KMS-11 (cell line): ENCODE data around the gene ELFN1.

Experiments used
- H2AFZ ChIP-seq: fragments of 200-600 bp; sonication (generic); 2 replicates; pipeline ENCODE4 v1.6.1; 2016; ENCODE audit warnings: antibody characterized with exemption, mixed run types, low read depth
- H3K27ac ChIP-seq: fragments of 200-600 bp; sonication (generic); 2 replicates; pipeline ENCODE4 v1.6.1; 2016; ENCODE audit warnings: mild to moderate bottlenecking, mixed run types
- H3K27me3 ChIP-seq: fragments of 200-600 bp; sonication (generic); 2 replicates; pipeline ENCODE4 v1.6.1; 2017; ENCODE audit warnings: mild to moderate bottlenecking, low read depth, mixed run types, moderate library complexity; ENCODE audit not compliant: insufficient read depth
- H3K36me3 ChIP-seq: fragments of 200-600 bp; sonication (generic); 2 replicates; pipeline ENCODE4 v1.6.1; 2017; ENCODE audit warnings: mild to moderate bottlenecking, mixed run types; ENCODE audit not compliant: insufficient read depth
- H3K4me1 ChIP-seq: fragments of 200-600 bp; sonication (generic); 2 replicates; pipeline ENCODE4 v1.6.1; 2016; ENCODE audit warnings: mild to moderate bottlenecking, low read depth, mixed run types; ENCODE audit not compliant: poor library complexity, severe bottlenecking
- H3K4me2 ChIP-seq: fragments of 200-600 bp; sonication (generic); 2 replicates; pipeline ENCODE4 v1.7.0; 2016; ENCODE audit warnings: mild to moderate bottlenecking, mixed run types
- H3K4me3 ChIP-seq: fragments of 200-600 bp; sonication (generic); IDR thresholded peaks from 2 replicates; pipeline ENCODE4 v1.6.1; 2017; ENCODE audit warnings: low read depth, low read length, mixed read lengths; ENCODE audit not compliant: insufficient read depth
- H3K79me2 ChIP-seq: fragments of 200-600 bp; sonication (generic); 2 replicates; pipeline ENCODE4 v1.6.1; 2016; ENCODE audit warnings: low read depth, mixed run types; ENCODE audit not compliant: insufficient read depth
- H3K9ac ChIP-seq: fragments of 200-600 bp; sonication (generic); 2 replicates; pipeline ENCODE4 v1.6.1; 2016; ENCODE audit warnings: mild to moderate bottlenecking, mixed run types
- H4K20me1 ChIP-seq: fragments of 200-600 bp; sonication (generic); 2 replicates; pipeline ENCODE4 v1.6.1; 2016; ENCODE audit warnings: mild to moderate bottlenecking, mixed run types; ENCODE audit not compliant: insufficient read depth
- CTCF ChIP-seq: fragments of 200-600 bp; sonication (generic); conservative IDR thresholded peaks from 2 replicates; pipeline ENCODE4 v1.6.1; 2017; ENCODE audit warnings: low read depth, mild to moderate bottlenecking, antibody characterized with exemption, low read length, moderate library complexity, mixed read lengths

Gene ELFN1

GRCh38 chr7:1768832-1769231, 98.8 kb downstream of the ELFN1 start:
- no peak for TF ChIP-seq CTCF
- no peaks in the 10 kb centered on the region for H4K20me1 ChIP-seq

DNA sequence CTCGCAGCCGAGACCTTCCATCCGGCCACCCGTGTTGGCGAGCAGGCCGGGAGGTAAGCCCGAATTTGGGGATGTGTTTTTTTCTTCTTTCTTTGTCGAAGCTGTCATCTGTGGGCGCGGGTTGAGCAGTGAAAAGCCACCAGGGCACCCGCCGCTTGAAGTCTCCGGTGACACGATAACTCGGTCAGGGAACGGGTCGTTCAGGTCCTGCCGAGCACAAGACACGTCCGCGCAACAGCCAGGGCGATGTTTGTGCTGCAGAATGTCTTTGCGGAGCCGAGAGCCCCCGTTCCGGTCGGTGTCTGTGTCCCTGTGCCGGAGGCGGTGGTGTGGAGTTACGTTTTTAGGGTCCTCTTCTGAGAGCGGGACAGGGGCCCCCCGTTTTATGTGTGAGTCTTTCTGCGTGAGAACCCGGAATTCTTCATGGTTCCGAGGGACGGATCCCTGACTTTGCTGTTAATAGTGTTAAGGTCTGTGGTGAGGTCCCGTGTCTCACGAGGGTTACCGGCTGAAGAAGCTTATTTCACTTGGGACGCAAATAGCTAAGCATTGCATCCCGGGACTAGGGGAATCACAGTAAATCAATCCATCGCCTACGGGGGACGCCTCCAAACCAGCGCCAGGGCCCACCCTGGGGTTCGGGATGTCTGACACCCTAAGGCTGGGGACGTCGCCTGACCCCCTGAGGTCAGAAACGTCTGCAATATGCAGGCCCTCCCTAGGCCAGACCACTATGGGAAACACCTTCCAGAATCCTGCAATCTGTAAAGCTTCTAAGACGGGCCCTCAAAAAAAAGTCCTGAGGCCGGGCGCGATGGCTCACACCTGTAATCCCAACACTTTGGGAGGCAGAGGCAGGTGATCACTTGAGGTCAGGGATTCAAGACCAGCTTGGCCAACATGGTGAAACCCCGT, 99.5 kb downstream of the ELFN1 start:
- Histone ChIP-seq H3K4me2 (no peak overlapping the region), H3K27me3 (peaks cover 19% of the 10 kb centered on the region; the same call in 1 of the 2 replicates), H3K4me1 (no peaks in the 10 kb centered on the region), H3K36me3 (no peaks in the 10 kb centered on the region), H3K27ac (no peak overlapping the region), H3K4me3 (no peak overlapping the region), H4K20me1 (no peaks in the 10 kb centered on the region), H3K79me2 (no peaks in the 10 kb centered on the region), H2AFZ (no peak overlapping the region), H3K9ac (no peak overlapping the region)
- TF ChIP-seq CTCF: no peak

More at GRCh38 chr7:1768832-1769231, 98.8 kb downstream of the ELFN1 start:
- H3K36me3 ChIP-seq: no peaks in the 10 kb centered on the region
- H3K4me3 ChIP-seq: no peak overlapping the region
- peaks cover 19% of the 10 kb centered on the region; the same call in 1 of the 2 replicates for H3K27me3 ChIP-seq
- no peak overlapping the region for H2AFZ ChIP-seq
- H3K9ac ChIP-seq: no peak overlapping the region
- H3K4me1 ChIP-seq: no peaks in the 10 kb centered on the region
- no peak overlapping the region for H3K27ac ChIP-seq
- H3K4me2 ChIP-seq: no peak overlapping the region
- no peaks in the 10 kb centered on the region for H3K79me2 ChIP-seq

GRCh38 chr7:1770331-1770730, 100.3 kb downstream of the ELFN1 start:
- H3K27me3 ChIP-seq: peaks cover 16% of the 10 kb centered on the region; the same call in 1 of the 2 replicates
- no peaks in the 10 kb centered on the region for H3K79me2 ChIP-seq
- H2AFZ ChIP-seq: no peak overlapping the region
- no peaks in the 10 kb centered on the region for H3K4me1 ChIP-seq
- H3K4me2 ChIP-seq: no peak overlapping the region
- no peaks in the 10 kb centered on the region for H3K36me3 ChIP-seq
- no peak overlapping the region for H3K27ac ChIP-seq
- H4K20me1 ChIP-seq: no peaks in the 10 kb centered on the region
- no peak for TF ChIP-seq CTCF
- no peak overlapping the region for H3K9ac ChIP-seq
- no peak overlapping the region for H3K4me3 ChIP-seq

- H3K36me3 ChIP-seq: no peaks in the 10 kb centered on the region
- no peaks in the 10 kb centered on the region for H4K20me1 ChIP-seq
- H3K9ac ChIP-seq: no peak overlapping the region
- H3K4me1 ChIP-seq: no peaks in the 10 kb centered on the region
- H3K27ac ChIP-seq: no peak overlapping the region
- TF ChIP-seq CTCF: no peak
- no peaks in the 10 kb centered on the region for H3K79me2 ChIP-seq
- no peak overlapping the region for H2AFZ ChIP-seq
- no peak overlapping the region for H3K4me2 ChIP-seq
- H3K4me3 ChIP-seq: no peak overlapping the region
- H3K27me3 ChIP-seq: no peaks in the 10 kb centered on the region; the same call in 1 of the 2 replicates
Measured at GRCh38 chr7:1775389-1775788, 105.3 kb downstream of the ELFN1 start.
